Right cardiac atrium (tissue), 5 donors: ENCODE data around the gene NLN. TPM values are rescaled to one million over a fixed set of nuclear protein-coding genes. Genes with fewer than 3 reads are reported as not detected.
A peak's percentile ranks its signal among the peaks of the same experiment; 100 is the strongest.
"Not testable (repeated sequence)": the region's sequence is repeated elsewhere in the genome, so short reads cannot be mapped to it uniquely, and the experiment has no call there.

Experiments used
- ATAC-seq, 2 donors: fragments of 200-7000 bp; cut with Tn5 transposase; one replicate each; pipeline versions ENCODE4 v1.8.0 to v1.9.1; 2020; ENCODE audit warnings: moderate library complexity in 2 of 2, mild to moderate bottlenecking in 1 of 2
- DNase-seq, 3 donors: peaks; one replicate each; pipeline ENCODE4 v3.0.0-alpha.2; 2020
- H3K27ac ChIP-seq: one replicate; pipeline ENCODE4 v1.5.1; 2013; ENCODE audit warnings: mild to moderate bottlenecking, low read length, control low read depth, moderate library complexity
- H3K27me3 ChIP-seq: one replicate; pipeline ENCODE4 v1.6.1; 2013; ENCODE audit not compliant: control insufficient read depth, insufficient read depth
- H3K4me1 ChIP-seq: one replicate; pipeline ENCODE4 v1.6.1; 2013; ENCODE audit warnings: low read length; ENCODE audit not compliant: control insufficient read depth, insufficient read depth
- H3K4me3 ChIP-seq: one replicate; pipeline ENCODE4 v1.5.1; 2013; ENCODE audit warnings: low read length, control low read depth
- H3K9me3 ChIP-seq: one replicate; pipeline ENCODE4 v1.6.1; 2013; ENCODE audit warnings: low read length; ENCODE audit not compliant: control insufficient read depth
- WGBS: extraction: QIAGEN DNeasy Blood & Tissue Kit; methylation state at CpG from one replicate; pipeline ENCODE4 v1.1.7; 2013; 5-methylcytosine and 5-hydroxymethylcytosine counted together
- intact Hi-C, 4 donors: fragments of 100-400 bp; cut with DNase I; formaldehyde crosslinking; loops; one replicate each; pipeline versions ENCODE4 v1.11.0 to v1.14.0; 2022 to 2023
- polyA plus RNA-seq: library from polyadenylated mRNA; stranded (reverse); fragments of 200-250 nt; gene quantifications from one replicate; pipeline ENCODE4 v1.2.3, GENCODE V29; 2013
- total RNA-seq, 4 donors: library from RNA; stranded (reverse); fragmentation: NEBNext Ultra II Directional; extraction: Animal tissue kit (Norgen Biotek cat#: 25700); gene quantifications; one replicate each; pipeline ENCODE4 v1.2.1, GENCODE V29; 2021
- donor health status: healthy with polysubstance abuse.
- donor health status: DM: no; HTN: yes; CAD: no.
- donor health status: DM: no; HTN: no; CAD: no.
- donor health status: DM: no; HTN: yes; CAD: no; lungs with severe emphysema.
- donor health status: DM: yes; HTN: yes; CAD: no.

Gene NLN
- total and polyA plus RNA-seq, 5 donors = 2.3 to 11.9 (median 11.1) TPM

DNA sequence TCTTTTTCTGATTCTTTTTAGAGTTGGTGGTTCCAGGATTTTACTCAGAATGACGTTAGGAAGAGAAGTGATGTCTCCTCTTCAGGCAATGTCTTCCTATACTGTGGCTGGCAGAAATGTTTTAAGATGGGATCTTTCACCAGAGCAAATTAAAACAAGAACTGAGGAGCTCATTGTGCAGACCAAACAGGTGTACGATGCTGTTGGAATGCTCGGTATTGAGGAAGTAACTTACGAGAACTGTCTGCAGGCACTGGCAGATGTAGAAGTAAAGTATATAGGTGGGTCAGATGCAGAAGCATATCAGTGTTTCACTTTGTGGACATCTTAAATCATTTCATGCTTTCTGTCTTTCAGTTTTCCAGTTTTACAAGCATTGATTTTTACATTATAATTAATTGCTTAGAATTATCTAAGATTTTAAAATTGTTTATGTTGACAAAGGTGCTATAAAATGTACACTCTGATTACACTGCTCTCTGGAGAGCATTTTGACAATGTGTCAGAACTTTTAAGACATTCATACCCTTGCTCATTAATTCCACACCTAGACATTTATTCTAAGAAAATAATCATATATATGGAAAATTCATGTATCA lies 36.6 kb downstream of the NLN start:
- no peak for DNase-seq
- intact Hi-C loops = no loop called here
- Histone ChIP-seq H3K4me1 (no peaks in the 10 kb centered on the region), H3K4me3 (no peak overlapping the region), H3K27ac (no peak overlapping the region), H3K9me3 (no peaks in the 10 kb centered on the region), H3K27me3 (no peaks in the 10 kb centered on the region)
- whole genome bisulfite sequencing = 81% methylated on average over 4 of the region's 4 CpGs
- no peak for ATAC-seq

DNA sequence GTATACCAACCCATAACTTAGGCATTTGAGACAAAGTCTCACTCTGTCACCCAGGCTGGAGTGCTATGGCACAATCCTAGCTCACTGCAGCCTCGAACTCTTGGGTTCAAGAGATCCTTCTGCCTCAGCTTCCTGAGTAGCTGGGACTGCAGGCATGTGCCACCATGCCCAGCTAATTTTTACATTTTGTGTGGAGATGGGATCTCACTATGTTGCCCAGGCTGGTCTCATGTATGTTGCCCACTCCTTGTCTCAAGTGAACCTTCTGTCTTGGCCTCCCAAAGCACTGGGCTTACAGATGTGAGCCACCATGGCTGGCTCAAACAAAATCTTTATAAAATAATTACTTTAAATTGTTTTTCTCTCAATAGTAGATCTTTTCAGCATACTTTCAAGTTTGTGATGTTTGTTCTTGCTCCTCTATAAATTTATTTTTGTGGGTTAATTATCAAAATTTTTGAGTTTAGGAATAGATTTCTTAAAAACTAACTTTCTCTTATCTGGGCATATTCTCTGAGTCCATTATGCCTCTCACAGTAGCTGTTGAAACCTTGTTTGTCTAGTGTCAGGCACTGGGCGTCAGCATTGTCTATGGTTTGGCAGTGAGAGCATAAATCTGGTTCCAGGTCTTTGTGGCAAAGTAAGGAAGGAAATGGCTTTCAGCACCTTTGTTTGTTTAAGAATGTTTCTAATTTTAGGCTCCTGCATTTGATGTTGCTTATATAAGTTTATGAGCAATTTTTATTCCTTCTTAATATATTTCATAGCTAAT lies 38.7 kb downstream of the NLN start:
- no peaks in the 10 kb centered on the region for H3K9me3 ChIP-seq
- WGBS = 54% methylated on average over 2 of the region's 2 CpGs
- DNase-seq (peak in 1 of 3 donors; percentile 39), ATAC-seq (peak; percentile 72 to 91)
- H3K27ac ChIP-seq = no peak overlapping the region
- H3K27me3 ChIP-seq = no peaks in the 10 kb centered on the region
- no peaks in the 10 kb centered on the region for H3K4me1 ChIP-seq
- H3K4me3 ChIP-seq = no peak overlapping the region
- intact Hi-C loops = no loop called here

DNA sequence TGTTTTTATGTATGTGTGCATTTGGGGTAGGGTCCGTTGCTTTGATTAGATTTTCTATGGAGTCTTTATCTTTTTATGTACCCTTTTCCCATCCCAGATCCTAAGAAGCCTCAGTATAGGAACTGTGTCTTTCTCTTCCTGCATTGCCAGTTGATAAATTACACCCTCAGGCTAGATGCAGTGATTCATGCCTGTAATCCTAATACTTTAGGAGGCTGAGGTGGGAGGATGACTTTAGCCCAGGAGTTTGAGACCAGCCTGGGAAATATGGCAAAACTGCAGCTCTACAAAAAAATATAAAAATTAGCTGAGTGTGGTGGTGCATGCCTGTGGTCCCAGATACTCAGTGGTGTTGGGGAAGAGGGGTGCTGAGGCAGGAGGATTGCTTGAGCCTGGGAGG lies 40.2 kb downstream of the NLN start:
- Histone ChIP-seq H3K27ac (no peak overlapping the region), H3K4me1 (no peaks in the 10 kb centered on the region), H3K4me3 (no peak overlapping the region), H3K9me3 (no peaks in the 10 kb centered on the region), H3K27me3 (no peaks in the 10 kb centered on the region)
- ATAC-seq (no peak), DNase-seq (no peak)
- intact Hi-C loops = no loop called here
- WGBS = 86% methylated on average over 1 of the region's 1 CpG

DNA sequence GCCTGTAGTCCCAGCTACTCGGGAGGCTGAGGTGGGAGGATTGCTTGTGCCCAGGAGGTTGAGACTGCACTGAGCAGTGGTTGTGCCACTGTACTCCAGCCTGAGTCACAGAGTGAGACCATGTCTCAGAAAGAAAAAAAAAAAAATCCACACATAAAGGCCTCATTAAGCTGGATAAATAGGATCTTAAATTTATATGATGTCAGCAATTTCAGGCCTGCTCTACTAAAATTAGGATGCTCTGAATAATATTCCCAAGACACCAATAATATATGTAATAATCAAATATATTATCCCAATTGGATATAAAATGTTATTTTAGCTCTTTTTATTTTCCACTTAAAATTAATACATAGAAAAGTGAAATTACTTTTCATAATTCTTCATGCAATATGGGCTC lies 43.6 kb downstream of the NLN start:
- 96% methylated on average over 1 of the region's 1 CpG for WGBS
- intact Hi-C loops = no loop called here

DNA sequence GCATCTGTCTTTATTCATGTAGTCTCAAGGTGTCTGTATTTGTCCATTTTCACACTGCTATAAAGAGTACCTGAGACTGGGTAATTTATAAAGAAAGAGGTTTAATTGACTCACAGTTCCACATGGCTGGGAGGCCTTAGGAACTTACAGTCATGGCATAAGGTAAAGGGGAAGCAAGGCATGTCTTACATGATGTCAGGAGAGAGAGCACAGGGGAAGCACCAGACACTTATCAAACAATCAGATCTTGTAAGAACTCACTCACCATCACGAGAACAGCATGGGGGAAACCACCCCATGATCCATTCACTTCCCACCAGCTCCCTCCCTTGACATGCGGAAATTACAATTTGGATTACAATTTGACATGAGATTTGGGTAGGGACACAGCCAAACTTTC lies 44.2 kb downstream of the NLN start:
- 95% methylated on average over 2 of the region's 2 CpGs for WGBS
- DNase-seq = no peak
- no peak for ATAC-seq
- H3K27ac ChIP-seq = no peak overlapping the region
- H3K4me3 ChIP-seq = no peak overlapping the region
- H3K27me3 ChIP-seq = no peaks in the 10 kb centered on the region
- H3K9me3 ChIP-seq = no peaks in the 10 kb centered on the region
- H3K4me1 ChIP-seq = no peaks in the 10 kb centered on the region
- intact Hi-C loops = no loop called here

More for the DNA sequence above, 43.6 kb downstream of the NLN start:
- ATAC-seq (no peak), DNase-seq (no peak)
- H3K4me3 ChIP-seq = no peak overlapping the region
- no peaks in the 10 kb centered on the region for H3K9me3 ChIP-seq
- no peaks in the 10 kb centered on the region for H3K4me1 ChIP-seq
- H3K27me3 ChIP-seq = no peaks in the 10 kb centered on the region
- no peak overlapping the region for H3K27ac ChIP-seq

DNA sequence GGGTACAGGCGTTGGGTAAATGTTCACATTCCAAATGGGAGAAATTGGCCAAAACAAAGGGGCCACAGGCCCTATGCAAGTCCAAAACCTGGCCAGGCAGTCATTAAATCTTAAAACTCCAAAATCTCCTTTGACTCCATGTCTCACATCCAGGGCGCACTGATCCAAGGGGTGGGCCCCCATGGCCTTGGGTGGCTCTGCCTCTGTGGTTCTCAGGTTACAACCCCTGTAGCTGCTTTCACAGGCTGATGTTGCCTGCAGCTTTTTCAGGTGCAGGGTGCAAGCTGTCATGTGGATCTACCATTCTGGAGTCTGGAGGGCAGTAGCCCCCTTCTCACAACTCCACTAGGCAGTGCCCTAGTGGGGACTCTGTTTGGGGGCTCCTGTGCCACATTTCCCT lies 44.8 kb downstream of the NLN start:
- intact Hi-C loops = no loop called here
- Histone ChIP-seq H3K4me1 (no peaks in the 10 kb centered on the region), H3K9me3 (no peaks in the 10 kb centered on the region), H3K27ac (no peak overlapping the region), H3K27me3 (no peaks in the 10 kb centered on the region), H3K4me3 (no peak overlapping the region)
- WGBS = over 99% methylated on average over 2 of the region's 2 CpGs
- no peak for DNase-seq
- ATAC-seq = no peak

DNA sequence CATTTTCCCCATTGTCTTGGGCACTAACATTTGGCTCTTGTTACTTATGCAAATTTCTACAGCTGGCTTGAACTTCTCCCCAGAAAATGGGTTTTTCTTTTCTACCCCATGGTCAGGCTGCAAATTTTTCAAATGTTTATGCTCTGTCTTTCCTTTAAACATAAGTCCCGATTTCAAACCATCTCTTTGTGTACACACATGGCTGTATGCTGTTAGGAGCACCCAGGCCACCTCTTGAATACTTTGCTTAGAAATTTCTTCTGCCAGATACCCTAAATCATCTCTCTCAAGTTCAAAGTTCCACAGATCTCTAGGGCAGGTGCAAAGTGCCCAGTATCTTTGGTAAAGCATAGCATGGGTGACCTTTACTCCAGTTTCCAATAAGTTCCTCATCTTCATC lies 45.6 kb downstream of the NLN start:
- 100% methylated on average over 1 of the region's 1 CpG for WGBS
- Histone ChIP-seq H3K9me3 (no peaks in the 10 kb centered on the region), H3K27ac (no peak overlapping the region), H3K27me3 (no peaks in the 10 kb centered on the region), H3K4me1 (no peaks in the 10 kb centered on the region), H3K4me3 (no peak overlapping the region)
- intact Hi-C loops = no loop called here
- ATAC-seq (no peak), DNase-seq (no peak)

DNA sequence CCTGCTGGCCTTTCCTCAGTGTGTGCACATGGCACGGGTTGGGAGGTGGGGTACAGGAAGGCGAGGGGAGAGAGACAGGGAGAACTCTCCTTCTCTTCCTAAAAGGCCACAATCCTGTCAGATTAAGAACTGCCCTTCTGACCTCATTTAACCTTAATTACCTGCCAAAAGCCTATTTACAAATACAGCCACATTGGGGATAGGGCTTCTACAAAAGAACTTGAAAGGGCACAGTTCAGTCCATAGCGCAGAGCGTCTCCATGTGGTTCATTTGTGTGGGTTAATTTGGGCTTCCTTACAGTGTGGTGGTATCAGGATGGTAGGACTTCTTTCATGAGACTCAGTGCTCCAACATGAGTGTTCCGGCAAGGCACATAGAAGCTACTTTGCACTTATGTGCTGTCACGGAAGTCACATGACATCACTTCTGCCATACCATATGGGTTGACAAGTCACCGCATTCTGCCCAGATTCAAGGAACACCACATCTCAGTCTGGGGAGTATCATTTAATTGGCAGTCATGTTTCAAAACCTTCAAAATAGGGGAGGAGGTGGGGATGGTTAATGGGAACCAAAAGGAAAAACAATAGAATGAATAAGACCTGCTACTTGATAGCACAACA lies 46.8 kb downstream of the NLN start:
- DNase-seq (no peak), ATAC-seq (no peak)
- Histone ChIP-seq H3K4me1 (no peaks in the 10 kb centered on the region), H3K4me3 (no peak overlapping the region), H3K27ac (no peak overlapping the region), H3K9me3 (no peaks in the 10 kb centered on the region), H3K27me3 (no peaks in the 10 kb centered on the region)
- intact Hi-C loops = no loop called here
- WGBS = 98% methylated on average over 7 of the region's 7 CpGs

DNA sequence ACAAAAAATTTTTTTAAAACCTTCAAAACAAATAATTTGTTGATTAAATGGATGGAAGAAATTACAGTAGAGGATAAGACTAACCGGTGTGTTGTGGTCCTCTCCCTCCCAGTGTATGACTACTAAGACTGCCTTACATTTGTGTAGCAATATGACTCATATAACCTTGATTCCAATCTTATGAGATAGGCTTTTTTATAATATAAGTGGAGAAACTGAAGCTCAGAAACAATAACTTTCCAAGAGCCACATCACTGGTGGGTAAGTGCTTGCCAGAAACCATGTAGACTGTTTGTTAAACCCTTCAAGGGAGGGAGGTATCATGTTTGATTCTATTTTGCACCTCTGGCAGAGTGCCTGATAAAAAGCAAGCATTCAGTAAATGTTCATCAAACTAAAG lies 47.5 kb downstream of the NLN start:
- ATAC-seq (no peak), DNase-seq (no peak)
- Histone ChIP-seq H3K27me3 (no peaks in the 10 kb centered on the region), H3K27ac (no peak overlapping the region), H3K9me3 (no peaks in the 10 kb centered on the region), H3K4me1 (no peaks in the 10 kb centered on the region), H3K4me3 (no peak overlapping the region)
- WGBS = 52% methylated on average over 1 of the region's 1 CpG
- intact Hi-C loops = no loop called here

DNA sequence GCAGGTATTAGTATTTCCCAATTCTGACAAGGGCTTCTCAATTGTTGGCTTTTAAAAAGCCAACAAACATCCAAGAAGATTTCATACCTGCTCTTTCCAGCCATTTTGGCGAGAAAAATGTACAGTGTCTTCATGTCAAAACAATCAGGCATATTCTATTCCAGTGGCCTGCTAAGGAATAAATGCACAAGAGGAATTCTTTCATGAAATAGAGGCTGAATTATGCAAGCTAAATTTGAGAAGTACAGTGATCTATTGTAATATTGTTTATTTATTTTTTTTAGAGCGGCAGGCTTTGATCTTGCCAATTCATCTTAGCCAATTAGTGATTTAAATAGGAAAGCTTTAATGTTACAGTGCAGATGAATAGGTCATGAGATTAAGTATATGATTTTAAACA lies 49.3 kb downstream of the NLN start:
- H3K9me3 ChIP-seq = no peaks in the 10 kb centered on the region
- 92% methylated on average over 2 of the region's 2 CpGs for WGBS
- no peak overlapping the region for H3K27ac ChIP-seq
- H3K4me3 ChIP-seq = no peak overlapping the region
- H3K4me1 ChIP-seq = no peaks in the 10 kb centered on the region
- DNase-seq = no peak
- no peaks in the 10 kb centered on the region for H3K27me3 ChIP-seq
- no peak for ATAC-seq
- intact Hi-C loops = no loop called here

DNA sequence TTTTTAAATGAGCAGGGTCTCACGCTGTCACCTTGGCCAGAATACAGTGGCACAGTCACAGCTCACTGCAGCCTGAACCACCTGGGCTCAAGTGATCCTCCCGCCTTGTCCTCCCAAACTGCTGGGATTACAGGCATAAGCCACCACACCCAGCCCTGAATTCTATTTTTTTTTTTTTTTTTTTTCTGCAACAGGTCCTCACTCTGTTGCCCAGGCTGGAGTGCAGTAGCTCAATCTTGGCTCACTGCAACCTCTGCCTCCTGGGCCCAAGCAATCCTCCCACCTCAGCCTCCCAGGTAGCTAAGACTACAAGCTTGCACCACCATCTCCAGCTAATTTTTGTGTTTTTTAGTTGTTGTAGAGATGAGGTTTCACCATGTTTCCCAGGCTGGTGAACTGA lies 51.0 kb downstream of the NLN start:
- H3K4me1 ChIP-seq, H3K4me3 ChIP-seq, H3K27ac ChIP-seq, DNase-seq, H3K27me3 ChIP-seq, intact Hi-C loops, H3K9me3 ChIP-seq, ATAC-seq: not testable (repeated sequence)
- 97% methylated on average over 2 of the region's 2 CpGs for WGBS
